GM23248 (cell line): Measurements from ENCODE around the gene TENM4. TPM values are rescaled to one million over a fixed set of nuclear protein-coding genes. Genes with fewer than 3 reads are reported as not detected.

Experiments
- DNase-seq: peaks from one replicate; pipeline ENCODE4 v3.0.0-alpha.2; 2015
- H2AFZ ChIP-seq: fragments of 200-600 bp; sonication (generic); 2 replicates; pipeline ENCODE4 v1.6.1; 2016; ENCODE audit warnings: antibody characterized with exemption
- H3F3A ChIP-seq: fragments of 200-600 bp; sonication (generic); 2 replicates; pipeline ENCODE4 v1.6.1; 2016; ENCODE audit warnings: mild to moderate bottlenecking, antibody characterized with exemption, mixed run types; ENCODE audit not compliant: insufficient read depth
- H3K27ac ChIP-seq: fragments of 200-600 bp; sonication (generic); 2 replicates; pipeline ENCODE4 v1.5.1; 2016; ENCODE audit warnings: mild to moderate bottlenecking
- H3K27me3 ChIP-seq: fragments of 200-600 bp; sonication (generic); replicated peaks from 2 replicates; pipeline ENCODE4 v1.6.1; 2016; ENCODE audit warnings: mild to moderate bottlenecking; ENCODE audit not compliant: insufficient read depth
- H3K36me3 ChIP-seq: fragments of 200-600 bp; sonication (generic); 2 replicates; pipeline ENCODE4 v1.6.1; 2016; ENCODE audit warnings: low read depth, mild to moderate bottlenecking
- H3K4me1 ChIP-seq: fragments of 200-600 bp; sonication (generic); 2 replicates; pipeline ENCODE4 v1.6.1; 2016; ENCODE audit warnings: mild to moderate bottlenecking; ENCODE audit not compliant: insufficient read depth
- H3K4me2 ChIP-seq: fragments of 200-600 bp; sonication (generic); one replicate; pipeline ENCODE4 v1.6.1; 2016; ENCODE audit warnings: mild to moderate bottlenecking; ENCODE audit not compliant: unreplicated experiment
- H3K4me3 ChIP-seq: fragments of 200-600 bp; sonication (generic); 2 replicates; pipeline ENCODE4 v1.5.1; 2016; ENCODE audit warnings: mild to moderate bottlenecking
- H3K79me2 ChIP-seq: fragments of 200-600 bp; sonication (generic); 2 replicates; pipeline ENCODE4 v1.6.1; 2016; ENCODE audit warnings: mild to moderate bottlenecking; ENCODE audit not compliant: insufficient read depth
- H3K9ac ChIP-seq: fragments of 200-600 bp; sonication (generic); 2 replicates; pipeline ENCODE4 v1.6.1; 2016; ENCODE audit warnings: mild to moderate bottlenecking
- H3K9me2 ChIP-seq: fragments of 200-600 bp; sonication (generic); 2 replicates; pipeline ENCODE4 v1.6.1; 2016; ENCODE audit warnings: mixed run types, mild to moderate bottlenecking, moderate library complexity; ENCODE audit not compliant: insufficient read depth
- H3K9me3 ChIP-seq: fragments of 200-600 bp; sonication (generic); one replicate; pipeline ENCODE4 v1.6.1; 2017; ENCODE audit warnings: low read depth
- H4K20me1 ChIP-seq: fragments of 200-600 bp; sonication (generic); 2 replicates; pipeline ENCODE4 v1.6.0; 2016; ENCODE audit not compliant: insufficient read depth
- EZH2 ChIP-seq: fragments of 200-600 bp; sonication (generic); IDR thresholded peaks from 2 replicates; pipeline ENCODE4 v1.6.1; 2018; ENCODE audit warnings: antibody characterized with exemption, mild to moderate bottlenecking; ENCODE audit not compliant: insufficient read depth, poor library complexity, severe bottlenecking
- EZH2phosphoT487 ChIP-seq: fragments of 200-600 bp; sonication (generic); IDR thresholded peaks from 2 replicates; pipeline ENCODE4 v1.6.1; 2018; ENCODE audit warnings: antibody characterized with exemption, moderate library complexity, mild to moderate bottlenecking, low read depth; ENCODE audit not compliant: insufficient read depth
- WGBS, 2 experiments: methylation state at CpG; one replicate each; pipeline ENCODE4 v1.1.6; 2015 to 2017; ENCODE audit warnings: low lambda C conversion rate in 2 of 2, low coverage in 1 of 2; ENCODE audit errors: missing lambda C conversion rate in 2 of 2; 5-methylcytosine and 5-hydroxymethylcytosine counted together
- in situ Hi-C: fragments of 300-500 bp; cut with MboI; formaldehyde crosslinking; loops from 2 replicates; pipeline ENCODE4 v1.15.0; 2020
- polyA plus RNA-seq: library from polyadenylated mRNA; unstranded; fragments of >200 nt; fragmentation: Nextera tagmentation; extraction: Ambion mirVana; gene quantifications from 2 replicates; pipeline ENCODE4 v1.2.1, GENCODE V29; 2016
- total RNA-seq: library from RNA; depleted of rRNA; stranded (reverse); fragments of >200 nt; shearing (Covaris generic); gene quantifications from 2 replicates; pipeline ENCODE4 v1.2.3, GENCODE V29; 2014

The TENM4 gene
- total and polyA plus RNA-seq, 2 experiments from 2014 or later: 0.11 to 0.48 TPM

GRCh38 chr11:78708388-78708787 is 732.4 kb downstream of the TENM4 start:
- WGBS, 2 experiments: 69 to 74% methylated on average over 6 of the region's 6 CpGs
- in situ Hi-C loops: no loop called here

GRCh38 chr11:78706551-78706950 is 734.3 kb downstream of the TENM4 start:
- no peaks in the 10 kb centered on the region for H3F3A ChIP-seq
- H4K20me1 ChIP-seq: no peaks in the 10 kb centered on the region
- H3K4me3 ChIP-seq: no peak overlapping the region
- H3K4me1 ChIP-seq: no peaks in the 10 kb centered on the region
- no peak for TF ChIP-seq EZH2
- no peak for TF ChIP-seq EZH2phosphoT487
- no peak overlapping the region for H3K9ac ChIP-seq
- H3K27me3 ChIP-seq: no peaks in the 10 kb centered on the region
- no peak overlapping the region for H3K4me2 ChIP-seq
- H3K79me2 ChIP-seq: no peaks in the 10 kb centered on the region
- in situ Hi-C loops: no loop called here
- no peak overlapping the region for H2AFZ ChIP-seq
- no peak for DNase-seq
- WGBS, 2 experiments: 29 to 30% methylated on average over 6 of the region's 6 CpGs
- H3K9me3 ChIP-seq: no peaks in the 10 kb centered on the region
- no peak overlapping the region for H3K27ac ChIP-seq
- H3K36me3 ChIP-seq: no peaks in the 10 kb centered on the region
- no peaks in the 10 kb centered on the region for H3K9me2 ChIP-seq

More at GRCh38 chr11:78708388-78708787, 732.4 kb downstream of the TENM4 start:
- H3K9me3 ChIP-seq: no peaks in the 10 kb centered on the region
- H3K36me3 ChIP-seq: no peaks in the 10 kb centered on the region
- H3K9me2 ChIP-seq: no peaks in the 10 kb centered on the region
- no peak overlapping the region for H3K27ac ChIP-seq
- peak; percentile 4 for DNase-seq
- no peak overlapping the region for H3K9ac ChIP-seq
- no peaks in the 10 kb centered on the region for H3K79me2 ChIP-seq
- no peaks in the 10 kb centered on the region for H4K20me1 ChIP-seq
- TF ChIP-seq EZH2 (no peak), EZH2phosphoT487 (no peak)
- no peak overlapping the region for H2AFZ ChIP-seq
- no peaks in the 10 kb centered on the region for H3F3A ChIP-seq
- H3K4me3 ChIP-seq: no peak overlapping the region
- no peak overlapping the region for H3K4me2 ChIP-seq
- no peaks in the 10 kb centered on the region for H3K27me3 ChIP-seq
- H3K4me1 ChIP-seq: no peaks in the 10 kb centered on the region

GRCh38 chr11:78704811-78705210 is 736.0 kb downstream of the TENM4 start:
- no peaks in the 10 kb centered on the region for H3K36me3 ChIP-seq
- no peak overlapping the region for H3K4me2 ChIP-seq
- H4K20me1 ChIP-seq: no peaks in the 10 kb centered on the region
- no peaks in the 10 kb centered on the region for H3K79me2 ChIP-seq
- no peaks in the 10 kb centered on the region for H3K27me3 ChIP-seq
- no peak overlapping the region for H3K9ac ChIP-seq
- WGBS, 2 experiments: 43 to 47% methylated on average over 8 of the region's 8 CpGs
- H3K4me3 ChIP-seq: no peak overlapping the region
- DNase-seq: no peak
- TF ChIP-seq EZH2phosphoT487: no peak
- no peak for TF ChIP-seq EZH2
- H3K27ac ChIP-seq: no peak overlapping the region
- no peaks in the 10 kb centered on the region for H3K9me3 ChIP-seq
- in situ Hi-C loops: no loop called here
- H3F3A ChIP-seq: no peaks in the 10 kb centered on the region
- H3K4me1 ChIP-seq: no peaks in the 10 kb centered on the region
- no peaks in the 10 kb centered on the region for H3K9me2 ChIP-seq
- H2AFZ ChIP-seq: no peak overlapping the region

- Histone ChIP-seq H3K9me2 (no peaks in the 10 kb centered on the region), H3K9ac (no peak overlapping the region), H3K4me1 (no peaks in the 10 kb centered on the region), H3K79me2 (no peaks in the 10 kb centered on the region), H3K4me3 (no peak overlapping the region), H4K20me1 (no peaks in the 10 kb centered on the region), H3K27ac (no peak overlapping the region), H3K36me3 (no peaks in the 10 kb centered on the region), H3K9me3 (no peaks in the 10 kb centered on the region), H3F3A (no peaks in the 10 kb centered on the region), H2AFZ (no peak overlapping the region), H3K4me2 (no peak overlapping the region), H3K27me3 (no peaks in the 10 kb centered on the region; the same call in 1 of the 2 replicates)
- DNase-seq: no peak
- in situ Hi-C loops: no loop called here
- WGBS, 2 experiments: 52 to 57% methylated on average over 7 of the region's 7 CpGs
- TF ChIP-seq EZH2phosphoT487: no peak
- TF ChIP-seq EZH2: no peak
Measured at GRCh38 chr11:78699609-78700135, 741.2 kb downstream of the TENM4 start.
